Gastroesophageal sphincter (tissue), 4 donors: ENCODE data around the gene FARS2. TPM values are rescaled to one million over a fixed set of nuclear protein-coding genes. Genes with fewer than 3 reads are reported as not detected.

Source experiments
- ATAC-seq: fragments of 150-250 bp; one replicate; pipeline ENCODE4 v1.9.1; 2016; ENCODE audit warnings: mild to moderate bottlenecking, moderate library complexity
- H3K27ac ChIP-seq, 4 donors: fragments of 200-600 bp; sonication (generic) in 3 of 4; 1 replicate in 3 of 4; 2 replicates in 1 of 4; pipeline ENCODE4 v1.5.1; 2016 to 2019
- H3K27me3 ChIP-seq: fragments of 200-600 bp; sonication (generic); one replicate; pipeline ENCODE4 v1.5.1; 2019
- H3K36me3 ChIP-seq, 2 donors: fragments of 200-600 bp; sonication (generic); one replicate each; pipeline ENCODE4 v1.5.1; 2019; ENCODE audit warnings: control low read depth in 1 of 2
- H3K4me1 ChIP-seq, 3 donors: fragments of 200-600 bp; sonication (generic); 1 replicate in 2 of 3; 2 replicates in 1 of 3; pipeline ENCODE4 v1.5.1; 2016 to 2019; ENCODE audit warnings: control low read depth in 2 of 3
- H3K4me3 ChIP-seq, 2 donors: fragments of 200-600 bp; sonication (generic); one replicate each; pipeline ENCODE4 v1.5.1; 2019; ENCODE audit warnings: mild to moderate bottlenecking in 1 of 2, moderate library complexity in 1 of 2
- H3K9me3 ChIP-seq, 3 donors: fragments of 200-600 bp; sonication (generic); one replicate each; pipeline ENCODE4 v1.5.1; 2017 to 2019; ENCODE audit warnings: control low read depth in 2 of 3
- EP300 ChIP-seq: sonication (generic); formaldehyde crosslinking; IDR thresholded peaks from one replicate; pipeline ENCODE4 v1.6.1; 2017; ENCODE audit warnings: antibody characterized with exemption, mild to moderate bottlenecking
- POLR2A ChIP-seq, 2 donors: fragments of 450-650 bp; IDR thresholded peaks; one replicate each; pipeline ENCODE4 v1.6.1; 2017; ENCODE audit warnings: antibody characterized with exemption in 2 of 2, mild to moderate bottlenecking in 2 of 2, moderate library complexity in 1 of 2
- POLR2AphosphoS5 ChIP-seq: sonication (generic); formaldehyde crosslinking; IDR thresholded peaks from one replicate; pipeline ENCODE4 v1.6.1; 2017; ENCODE audit warnings: antibody characterized with exemption
- WGBS, 2 donors: methylation state at CpG; one replicate each; pipeline ENCODE4 v1.1.5; 2018; ENCODE audit warnings: low coverage in 1 of 2; 5-methylcytosine and 5-hydroxymethylcytosine counted together
- total RNA-seq, 4 donors: library from RNA; depleted of rRNA; stranded (reverse); fragments of >200 nt; gene quantifications; one replicate each; pipeline ENCODE4 v1.1.0, GENCODE V29; 2016
- TF ChIP-seq, protein P1 (sequence below), 4 experiments: fragments of 200-600 bp in 2 of 4; fragments of 450-650 bp in 2 of 4; sonication (generic) in 1 of 4; IDR thresholded peaks; one replicate each; pipeline ENCODE4 v1.5.1; 2017 to 2019; ENCODE audit warnings: antibody characterized with exemption in 4 of 4, mild to moderate bottlenecking in 2 of 4, moderate library complexity in 2 of 4

FARS2 gene
- total RNA-seq, 4 donors from 2014 or later: 9.8 to 16.3 (median 14.4) TPM

GRCh38 chr6:5276581-5276980 is 15.3 kb downstream of the FARS2 start:
- no peaks in the 10 kb centered on the region for H3K36me3 ChIP-seq
- no peak overlapping the region for H3K27ac ChIP-seq
- H3K4me1 ChIP-seq: no peaks in the 10 kb centered on the region
- TF ChIP-seq POLR2AphosphoS5 (no peak), POLR2A (IDR thresholded peaks at IDR 0.05) (no peak), EP300 (no peak)
- TF ChIP-seq, protein P1, sequence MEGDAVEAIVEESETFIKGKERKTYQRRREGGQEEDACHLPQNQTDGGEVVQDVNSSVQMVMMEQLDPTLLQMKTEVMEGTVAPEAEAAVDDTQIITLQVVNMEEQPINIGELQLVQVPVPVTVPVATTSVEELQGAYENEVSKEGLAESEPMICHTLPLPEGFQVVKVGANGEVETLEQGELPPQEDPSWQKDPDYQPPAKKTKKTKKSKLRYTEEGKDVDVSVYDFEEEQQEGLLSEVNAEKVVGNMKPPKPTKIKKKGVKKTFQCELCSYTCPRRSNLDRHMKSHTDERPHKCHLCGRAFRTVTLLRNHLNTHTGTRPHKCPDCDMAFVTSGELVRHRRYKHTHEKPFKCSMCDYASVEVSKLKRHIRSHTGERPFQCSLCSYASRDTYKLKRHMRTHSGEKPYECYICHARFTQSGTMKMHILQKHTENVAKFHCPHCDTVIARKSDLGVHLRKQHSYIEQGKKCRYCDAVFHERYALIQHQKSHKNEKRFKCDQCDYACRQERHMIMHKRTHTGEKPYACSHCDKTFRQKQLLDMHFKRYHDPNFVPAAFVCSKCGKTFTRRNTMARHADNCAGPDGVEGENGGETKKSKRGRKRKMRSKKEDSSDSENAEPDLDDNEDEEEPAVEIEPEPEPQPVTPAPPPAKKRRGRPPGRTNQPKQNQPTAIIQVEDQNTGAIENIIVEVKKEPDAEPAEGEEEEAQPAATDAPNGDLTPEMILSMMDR (IDR thresholded peaks at IDR 0.05): no peak
- WGBS, 2 donors: 83 to 100% methylated on average over 1 of the region's 2 CpGs
- no peak overlapping the region for H3K4me3 ChIP-seq
- no peak for ATAC-seq
- H3K27me3 ChIP-seq: no peaks in the 10 kb centered on the region
- H3K9me3 ChIP-seq: no peaks in the 10 kb centered on the region

DNA sequence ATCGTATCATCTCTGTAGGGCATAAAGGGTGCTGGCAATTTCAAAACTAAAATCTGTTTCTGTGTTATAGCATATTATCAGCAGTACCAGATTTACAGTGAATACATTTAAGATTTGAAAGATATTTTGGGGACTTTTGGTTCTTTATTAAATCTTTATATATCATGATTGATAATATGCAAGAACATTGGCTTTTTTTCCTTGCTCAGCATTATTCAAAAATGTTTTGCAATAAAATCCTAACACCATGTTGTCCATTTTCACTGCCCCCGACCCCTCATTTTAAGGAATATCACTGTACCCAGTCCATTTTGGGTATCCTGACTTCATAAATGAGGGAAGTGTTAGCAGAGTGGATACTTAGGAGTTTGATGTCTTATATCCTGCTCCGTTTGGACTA is 16.3 kb downstream of the FARS2 start:
- H3K27me3 ChIP-seq: no peaks in the 10 kb centered on the region
- ATAC-seq: no peak

GRCh38 chr6:5278047-5278446 is 16.7 kb downstream of the FARS2 start:
- H3K9me3 ChIP-seq: no peaks in the 10 kb centered on the region
- no peak overlapping the region for H3K4me3 ChIP-seq
- WGBS, 2 donors: 80 to 85% methylated on average over 5 of the region's 5 CpGs
- H3K27me3 ChIP-seq: no peaks in the 10 kb centered on the region
- H3K4me1 ChIP-seq: no peaks in the 10 kb centered on the region
- no peaks in the 10 kb centered on the region for H3K36me3 ChIP-seq
- no peak overlapping the region for H3K27ac ChIP-seq
- no peak for ATAC-seq
- TF ChIP-seq POLR2A (IDR thresholded peaks at IDR 0.05) (no peak), POLR2AphosphoS5 (no peak), EP300 (no peak)
- TF ChIP-seq, protein P1 (IDR thresholded peaks at IDR 0.05): no peak

More for the DNA sequence above, 16.3 kb downstream of the FARS2 start:
- Histone ChIP-seq H3K27ac (no peak overlapping the region), H3K4me1 (no peaks in the 10 kb centered on the region), H3K4me3 (no peak overlapping the region), H3K36me3 (no peaks in the 10 kb centered on the region), H3K9me3 (no peaks in the 10 kb centered on the region)
- TF ChIP-seq, protein P1 (IDR thresholded peaks at IDR 0.05): no peak
- no peak for TF ChIP-seq POLR2AphosphoS5
- TF ChIP-seq EP300: no peak
- TF ChIP-seq POLR2A (IDR thresholded peaks at IDR 0.05): no peak
- WGBS, 2 donors: 79 to 85% methylated on average over 3 of the region's 3 CpGs

GRCh38 chr6:5278565-5279120 is 17.3 kb downstream of the FARS2 start:
- Histone ChIP-seq H3K4me3 (no peak overlapping the region), H3K27me3 (no peaks in the 10 kb centered on the region), H3K9me3 (no peaks in the 10 kb centered on the region), H3K36me3 (no peaks in the 10 kb centered on the region), H3K4me1 (no peaks in the 10 kb centered on the region), H3K27ac (no peak overlapping the region)
- WGBS, 2 donors: 79 to 90% methylated on average over 2 of the region's 3 CpGs
- no peak for ATAC-seq
- TF ChIP-seq POLR2A (IDR thresholded peaks at IDR 0.05) (no peak), POLR2AphosphoS5 (no peak), EP300 (no peak)
- TF ChIP-seq, protein P1 (IDR thresholded peaks at IDR 0.05): no peak

DNA sequence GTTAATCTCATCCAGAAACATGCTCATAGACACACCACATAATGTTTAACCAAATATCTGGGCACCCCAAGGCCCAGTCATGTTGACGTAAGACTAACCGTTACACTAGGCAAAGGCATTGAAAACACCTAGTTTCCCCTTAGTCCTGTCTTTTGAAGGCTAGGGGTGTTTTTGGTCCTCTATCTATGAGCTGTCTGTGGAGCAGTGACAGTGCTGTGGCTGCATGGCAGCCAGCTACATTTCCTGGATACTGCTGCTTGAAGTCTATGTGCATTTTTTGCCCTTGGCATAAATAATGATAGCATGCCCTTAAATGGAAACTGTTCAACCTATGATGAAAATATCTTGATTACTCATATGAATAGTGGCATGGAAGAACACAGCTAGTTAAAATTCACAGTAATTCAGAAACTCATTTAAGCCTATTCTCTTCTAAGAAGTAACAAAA is 18.6 kb downstream of the FARS2 start:
- Histone ChIP-seq H3K4me3 (no peak overlapping the region), H3K36me3 (peaks cover 0 to 3% of the 10 kb centered on the region in 2 donors), H3K9me3 (no peaks in the 10 kb centered on the region), H3K27ac (no peak overlapping the region), H3K4me1 (no peaks in the 10 kb centered on the region), H3K27me3 (no peaks in the 10 kb centered on the region)
- no peak for TF ChIP-seq EP300
- TF ChIP-seq POLR2A (IDR thresholded peaks at IDR 0.05): no peak
- TF ChIP-seq, protein P1 (IDR thresholded peaks at IDR 0.05): no peak
- TF ChIP-seq POLR2AphosphoS5: no peak
- ATAC-seq: no peak
- WGBS, 2 donors: 100% methylated on average over 1 to 2 of the region's 2 CpGs
